Testis (tissue), 3 donors: ENCODE measurements around the gene KLK7. TPM values are rescaled to one million over a fixed set of nuclear protein-coding genes. Genes with fewer than 3 reads are reported as not detected.

Experiments used
- DNase-seq: peaks from one replicate; pipeline ENCODE4 v3.0.0-alpha.2; 2019
- H3K27ac ChIP-seq, 2 donors: fragments of 200-600 bp; sonication (generic); one replicate each; pipeline ENCODE4 v1.5.1; 2019
- H3K27me3 ChIP-seq: fragments of 200-600 bp; sonication (generic); one replicate; pipeline ENCODE4 v1.5.1; 2019
- H3K36me3 ChIP-seq: fragments of 200-600 bp; sonication (generic); one replicate; pipeline ENCODE4 v1.5.1; 2017; ENCODE audit warnings: low read depth; ENCODE audit errors: missing control alignments
- H3K4me1 ChIP-seq: fragments of 200-600 bp; sonication (generic); one replicate; pipeline ENCODE4 v1.5.1; 2019
- H3K4me3 ChIP-seq, 2 donors: fragments of 200-600 bp; sonication (generic); one replicate each; pipeline ENCODE4 v1.5.1; 2017 to 2019
- H3K9me3 ChIP-seq: fragments of 200-600 bp; sonication (generic); one replicate; pipeline ENCODE4 v1.5.1; 2017
- CTCF ChIP-seq, 3 experiments: fragments of 450-650 bp in 2 of 3; fragments of 200-600 bp in 1 of 3; sonication (generic) in 1 of 3; IDR thresholded peaks; one replicate each; pipeline ENCODE4 v1.5.1; 2016 to 2019; ENCODE audit warnings: antibody characterized with exemption in 3 of 3, mild to moderate bottlenecking in 2 of 3, moderate library complexity in 1 of 3
- POLR2A ChIP-seq: fragments of 450-650 bp; IDR thresholded peaks from one replicate; pipeline ENCODE4 v1.6.1; 2017; ENCODE audit warnings: antibody characterized with exemption, mild to moderate bottlenecking, moderate library complexity
- WGBS, 2 donors: methylation state at CpG; one replicate each; pipeline ENCODE4 v1.1.5; 2018; 5-methylcytosine and 5-hydroxymethylcytosine counted together
- intact Hi-C: fragments of 100-400 bp; cut with DNase I; formaldehyde crosslinking; loops from one replicate; pipeline ENCODE4 v1.15.1; 2023; ENCODE audit warnings: low total_unique reads
- polyA plus RNA-seq: library from polyadenylated mRNA; stranded (reverse); fragments of 350-450 nt; fragmentation: Illumina TruSeq; extraction: RNeasy Lipid Tissue Mini Kit (QIAGEN cat#74804); gene quantifications from one replicate; pipeline ENCODE4 v1.2.3, GENCODE V29; 2014; ENCODE audit warnings: low read depth, low replicate concordance; ENCODE audit not compliant: insufficient read depth
- total RNA-seq, 2 donors: library from RNA; depleted of rRNA; stranded (reverse); fragments of >200 nt; gene quantifications; one replicate each; pipeline ENCODE4 v1.2.3, GENCODE V29; 2016

KLK7 gene
- total and polyA plus RNA-seq, 3 donors from 2014 or later = 0.45 to 0.93 (median 0.71) TPM

DNA sequence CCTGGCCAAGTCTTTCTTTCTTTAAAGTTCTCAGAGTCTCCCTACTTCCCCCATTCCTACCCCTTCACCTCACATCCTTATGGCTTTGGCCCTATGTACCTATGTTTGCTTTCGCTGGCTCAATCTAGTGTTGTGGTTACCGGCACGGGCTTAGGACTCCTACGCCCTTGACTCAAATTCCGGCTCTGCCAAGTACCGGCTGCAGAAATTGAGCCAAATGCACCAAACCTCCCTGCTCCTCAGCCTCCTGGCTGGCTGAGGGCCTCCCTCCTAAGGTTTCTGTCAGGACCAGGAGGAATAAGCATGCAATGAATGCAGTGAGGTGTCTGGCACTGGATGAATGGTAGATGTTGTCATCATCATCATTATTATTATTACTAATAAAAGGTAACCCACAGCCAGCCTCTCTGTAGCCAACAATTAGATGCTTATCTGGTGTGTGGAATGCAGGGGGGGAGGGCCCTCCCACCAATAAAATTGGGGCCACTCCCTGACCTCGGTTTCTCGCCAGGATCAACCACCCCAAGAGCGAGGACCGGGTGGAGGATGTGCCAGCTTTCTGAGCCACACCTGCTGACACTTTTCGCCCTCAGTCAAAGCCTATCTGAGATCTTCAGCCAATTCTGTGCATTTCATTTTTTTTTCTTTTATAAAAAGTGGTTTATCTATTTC, 51.6 kb downstream of the KLK7 start:
- intact Hi-C loops = no loop called here
- Histone ChIP-seq H3K36me3 (no peaks in the 10 kb centered on the region), H3K27me3 (no peaks in the 10 kb centered on the region), H3K4me1 (no peaks in the 10 kb centered on the region), H3K9me3 (no peaks in the 10 kb centered on the region), H3K27ac (no peak overlapping the region), H3K4me3 (no peak overlapping the region)
- no peak for TF ChIP-seq POLR2A
- no peak for TF ChIP-seq CTCF (IDR thresholded peaks at IDR 0.05)
- 81 to 82% methylated on average over 11 of the region's 11 CpGs for WGBS, 2 donors
- no peak for DNase-seq

DNA sequence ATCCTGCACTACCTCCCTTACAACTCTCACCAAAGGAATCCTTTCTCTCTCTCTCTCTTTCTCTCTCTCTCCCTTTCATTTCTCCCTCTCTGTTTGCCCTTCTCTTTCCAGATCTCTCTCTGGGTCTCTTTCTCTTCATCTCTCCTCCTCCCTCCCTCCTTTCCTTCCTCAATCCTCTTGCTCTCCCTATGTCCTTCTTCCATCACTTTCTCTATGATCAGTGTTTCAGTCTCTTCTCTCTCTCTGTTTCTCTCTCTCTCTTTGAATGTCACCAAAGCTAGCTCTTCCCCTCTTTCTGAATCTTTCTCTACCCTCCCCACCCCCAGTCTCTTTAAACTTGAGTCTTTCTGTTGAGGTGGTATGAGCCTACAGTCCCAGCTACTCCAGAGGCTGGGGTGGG, 52.7 kb downstream of the KLK7 start:
- Histone ChIP-seq H3K27me3 (no peaks in the 10 kb centered on the region), H3K27ac (no peak overlapping the region)
- intact Hi-C loops = no loop called here

GRCh38 chr19:50928831-50929230, 54.9 kb downstream of the KLK7 start:
- TF ChIP-seq CTCF (IDR thresholded peaks at IDR 0.05) = no peak
- no peak for TF ChIP-seq POLR2A
- Histone ChIP-seq H3K27me3 (no peaks in the 10 kb centered on the region), H3K27ac (no peak overlapping the region), H3K36me3 (no peaks in the 10 kb centered on the region), H3K4me3 (no peak overlapping the region), H3K9me3 (no peaks in the 10 kb centered on the region), H3K4me1 (no peaks in the 10 kb centered on the region)
- intact Hi-C loops = no loop called here
- 84 to 85% methylated on average over 5 of the region's 5 CpGs for WGBS, 2 donors
- no peak for DNase-seq

More for the DNA sequence above, 52.7 kb downstream of the KLK7 start:
- TF ChIP-seq CTCF (IDR thresholded peaks at IDR 0.05) (no peak), POLR2A (no peak)
- Histone ChIP-seq H3K4me1 (no peaks in the 10 kb centered on the region), H3K36me3 (no peaks in the 10 kb centered on the region), H3K9me3 (no peaks in the 10 kb centered on the region), H3K4me3 (no peak overlapping the region)
- DNase-seq = no peak

Other genes with a start within 250 kb of the KLK7 start
- not detected for gene GPR32, start 213.5 kb downstream of the KLK7 start, total RNA-seq
- gene GPR32, start 213.5 kb downstream of the KLK7 start, polyA plus RNA-seq = not detected
- gene ACP4, start 193.5 kb downstream of the KLK7 start, total RNA-seq = 1 to 10 TPM in 1 of 2 donors, under 1 TPM in 1; 0.43 to 1.9 TPM
- 4.0 TPM for gene ACP4, start 193.5 kb downstream of the KLK7 start, polyA plus RNA-seq
- 1 to 10 TPM in 1 of 2 donors, under 1 TPM in 1; 0.43 to 1.2 TPM for gene KLK1, start 160.1 kb downstream of the KLK7 start, total RNA-seq
- gene KLK1, start 160.1 kb downstream of the KLK7 start, polyA plus RNA-seq = 2.7 TPM
- gene KLK15, start 150.3 kb downstream of the KLK7 start, total RNA-seq = 1 to 10 TPM; 5.5 to 9.0 TPM
- 7.4 TPM for gene KLK15, start 150.3 kb downstream of the KLK7 start, polyA plus RNA-seq
- under 1 TPM; 0.63 to 0.81 TPM for gene KLK3, start 129.0 kb downstream of the KLK7 start, total RNA-seq
- gene KLK3, start 129.0 kb downstream of the KLK7 start, polyA plus RNA-seq = 1.3 TPM
- gene KLK2, start 110.5 kb downstream of the KLK7 start, total RNA-seq = 10 to 100 TPM; 19.3 to 38.3 TPM
- 30.7 TPM for gene KLK2, start 110.5 kb downstream of the KLK7 start, polyA plus RNA-seq
- under 1 TPM; 0.31 to 0.55 TPM for gene KLK4, start 72.5 kb downstream of the KLK7 start, total RNA-seq
- gene KLK4, start 72.5 kb downstream of the KLK7 start, polyA plus RNA-seq = 2.9 TPM
- gene KLK5, start 30.9 kb downstream of the KLK7 start, total RNA-seq = 10 to 100 TPM in 1 of 2 donors, 1 to 10 TPM in 1; 5.6 to 13.9 TPM
- gene KLK5, start 30.9 kb downstream of the KLK7 start, polyA plus RNA-seq = 25.4 TPM
- under 1 TPM; 0.37 to 0.71 TPM for gene KLK6, start 14.3 kb downstream of the KLK7 start, total RNA-seq
- 0.63 TPM for gene KLK6, start 14.3 kb downstream of the KLK7 start, polyA plus RNA-seq
- gene KLK8, start 17.7 kb upstream of the KLK7 start, total RNA-seq = 1 to 10 TPM; 2.7 to 2.9 TPM
- 4.9 TPM for gene KLK8, start 17.7 kb upstream of the KLK7 start, polyA plus RNA-seq
- gene KLK10, start 35.8 kb upstream of the KLK7 start, total RNA-seq = 10 to 100 TPM in 1 of 2 donors, 1 to 10 TPM in 1; 9.2 to 15.7 TPM
- 15.6 TPM for gene KLK10, start 35.8 kb upstream of the KLK7 start, polyA plus RNA-seq
- gene KLK11, start 42.7 kb upstream of the KLK7 start, total RNA-seq = 10 to 100 TPM; 16.8 to 46.3 TPM
- 41.1 TPM for gene KLK11, start 42.7 kb upstream of the KLK7 start, polyA plus RNA-seq
- under 1 TPM in 1 of 2 donors, not detected in 1; 0.47 TPM for gene KLK12, start 51.1 kb upstream of the KLK7 start, total RNA-seq
- 1.3 TPM for gene KLK12, start 51.1 kb upstream of the KLK7 start, polyA plus RNA-seq
- gene KLK13, start 81.2 kb upstream of the KLK7 start, total RNA-seq = 1 to 10 TPM; 3.7 to 7.8 TPM
- gene KLK13, start 81.2 kb upstream of the KLK7 start, polyA plus RNA-seq = 13.0 TPM
- under 1 TPM in 1 of 2 donors, not detected in 1; 0.63 TPM for gene KLK14, start 99.0 kb upstream of the KLK7 start, total RNA-seq
- 1.4 TPM for gene KLK14, start 99.0 kb upstream of the KLK7 start, polyA plus RNA-seq
- gene CTU1, start 124.5 kb upstream of the KLK7 start, total RNA-seq = 10 to 100 TPM; 17.6 to 23.5 TPM
- 2.0 TPM for gene CTU1, start 124.5 kb upstream of the KLK7 start, polyA plus RNA-seq
- gene SIGLEC9, start 141.0 kb upstream of the KLK7 start, total RNA-seq = 1 to 10 TPM; 2.6 to 5.1 TPM
- gene SIGLEC9, start 141.0 kb upstream of the KLK7 start, polyA plus RNA-seq = 3.2 TPM
- gene SIGLEC7, start 158.4 kb upstream of the KLK7 start, total RNA-seq = 1 to 10 TPM in 1 of 2 donors, under 1 TPM in 1; 0.79 to 1.2 TPM
- gene SIGLEC7, start 158.4 kb upstream of the KLK7 start, polyA plus RNA-seq = 2.0 TPM
- gene CD33, start 241.2 kb upstream of the KLK7 start, total RNA-seq = 1 to 10 TPM; 1.3 to 1.7 TPM
- 3.8 TPM for gene CD33, start 241.2 kb upstream of the KLK7 start, polyA plus RNA-seq